Lower leg skin (tissue), 3 donors: Measurements from ENCODE around the gene FHAD1.

ENCODE experiments used
- CTCF ChIP-seq, 3 donors: fragments of 450-650 bp; IDR thresholded peaks; one replicate each; pipeline ENCODE4 v1.5.1; 2016; ENCODE audit warnings: antibody characterized with exemption in 3 of 3, mild to moderate bottlenecking in 3 of 3, moderate library complexity in 2 of 3
- POLR2A ChIP-seq, 2 donors: fragments of 450-650 bp; IDR thresholded peaks; one replicate each; pipeline ENCODE4 v1.6.1; 2016 to 2017; ENCODE audit warnings: antibody characterized with exemption in 2 of 2, mild to moderate bottlenecking in 1 of 2, moderate library complexity in 1 of 2

GRCh38 chr1:15254559-15254958, 7.5 kb downstream of the FHAD1 start:
- TF ChIP-seq CTCF (IDR thresholded peaks at IDR 0.05) (no peak), POLR2A (IDR thresholded peaks at IDR 0.05) (no peak)
